ENCODE measurements around the gene CACNA1C.
A peak's percentile ranks its signal among the peaks of the same experiment; 100 is the strongest.
"Not testable (repeated sequence)": the region's sequence is repeated elsewhere in the genome, so short reads cannot be mapped to it uniquely, and the experiment has no call there.

CACNA1C gene

DNA sequence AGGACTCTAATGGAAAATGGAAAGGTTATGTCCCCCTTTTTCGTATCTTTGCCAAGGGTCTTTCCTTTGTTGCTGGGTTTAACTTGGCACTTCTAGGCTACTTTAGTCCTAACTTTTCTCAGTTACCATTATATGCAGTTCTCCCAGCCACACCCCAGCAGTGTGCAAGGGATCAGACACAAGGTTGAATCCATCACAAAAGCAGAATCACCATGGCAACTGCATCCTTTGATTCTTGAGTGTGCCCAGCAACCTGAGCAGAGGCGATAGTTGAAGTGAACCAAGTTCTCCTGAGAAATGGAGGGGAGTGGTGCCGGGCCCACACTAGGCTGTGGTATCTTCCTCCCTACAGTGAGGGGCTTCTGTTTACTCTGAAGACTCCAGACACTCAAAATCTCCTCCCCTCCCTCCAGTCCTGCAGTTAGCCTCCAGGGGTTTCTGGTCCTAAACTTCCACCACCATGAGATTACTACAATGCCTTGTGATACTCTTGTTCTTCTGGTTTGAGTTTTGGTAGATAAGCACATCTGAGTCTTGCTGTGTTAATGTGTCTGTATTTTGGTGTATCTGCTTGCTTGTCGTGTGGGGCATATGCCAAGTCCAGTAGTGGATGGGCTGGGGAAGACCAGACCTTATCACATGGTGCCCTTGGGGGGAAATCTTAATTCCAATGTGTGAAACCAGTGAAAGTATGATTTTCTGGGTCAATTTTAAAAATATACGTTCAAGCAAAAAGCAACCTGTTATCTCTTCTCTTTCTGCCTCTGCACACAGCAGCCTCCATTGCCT is 183.9 kb downstream of the CACNA1C start:
- DNase-seq, result no peak

- no peak for DNase-seq
Observed at GRCh38 chr12:2238111-2238510, 185.3 kb downstream of the CACNA1C start.

- no peak for DNase-seq
Observed at GRCh38 chr12:2239381-2239871, 186.6 kb downstream of the CACNA1C start.

DNA sequence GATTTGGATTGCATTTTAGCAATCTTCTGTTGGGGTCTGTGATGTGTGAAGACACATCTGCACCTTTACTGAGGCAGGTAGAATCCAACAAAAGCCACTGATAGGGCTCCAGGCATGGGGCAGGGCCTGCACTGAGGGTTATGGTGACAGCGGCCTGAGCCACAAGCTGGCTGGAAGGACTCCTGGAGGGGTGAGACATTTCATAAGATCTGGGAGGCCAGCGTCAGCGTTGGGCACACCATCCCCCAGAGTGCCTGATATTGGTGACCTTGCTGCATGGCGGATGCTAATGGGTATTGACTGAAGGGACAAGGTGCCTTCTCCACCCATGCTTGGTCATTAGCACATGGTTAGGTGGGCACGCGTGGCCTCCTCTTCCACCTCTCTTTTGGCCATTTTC is 187.6 kb downstream of the CACNA1C start:
- DNase-seq, result no peak

GRCh38 chr12:2240984-2241383 is 188.2 kb downstream of the CACNA1C start:
- no peak for DNase-seq

DNA sequence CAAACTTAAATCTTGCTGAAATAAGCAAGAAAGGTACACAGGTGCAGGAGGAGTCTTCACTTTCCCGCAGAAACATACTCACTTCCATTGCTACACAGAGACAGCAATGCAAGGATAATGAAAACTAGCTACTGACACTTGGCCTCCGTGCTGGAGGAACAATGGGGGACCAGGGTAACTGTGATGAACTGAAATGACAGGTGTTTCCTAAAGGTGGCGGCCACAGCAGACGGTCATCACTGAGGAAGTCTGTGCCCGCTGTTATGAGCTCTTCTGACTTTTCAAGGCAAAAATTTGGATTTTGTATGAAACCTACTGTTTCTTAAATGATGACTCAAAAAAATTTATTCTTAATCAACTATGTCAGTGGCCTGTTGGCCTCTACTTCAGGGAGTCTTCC is 189.4 kb downstream of the CACNA1C start:
- no peak for DNase-seq

- no peak for DNase-seq
Observed at GRCh38 chr12:2242816-2243215, 190.0 kb downstream of the CACNA1C start.

GRCh38 chr12:2243275-2243674 is 190.5 kb downstream of the CACNA1C start:
- no peak for DNase-seq

GRCh38 chr12:2244013-2244861 is 191.4 kb downstream of the CACNA1C start:
- peak in 1 of 2 experiments; percentile 20 for DNase-seq

GRCh38 chr12:2246358-2246757 is 193.6 kb downstream of the CACNA1C start:
- no peak for DNase-seq

GRCh38 chr12:2247120-2247519 is 194.3 kb downstream of the CACNA1C start:
- no peak for DNase-seq

DNA sequence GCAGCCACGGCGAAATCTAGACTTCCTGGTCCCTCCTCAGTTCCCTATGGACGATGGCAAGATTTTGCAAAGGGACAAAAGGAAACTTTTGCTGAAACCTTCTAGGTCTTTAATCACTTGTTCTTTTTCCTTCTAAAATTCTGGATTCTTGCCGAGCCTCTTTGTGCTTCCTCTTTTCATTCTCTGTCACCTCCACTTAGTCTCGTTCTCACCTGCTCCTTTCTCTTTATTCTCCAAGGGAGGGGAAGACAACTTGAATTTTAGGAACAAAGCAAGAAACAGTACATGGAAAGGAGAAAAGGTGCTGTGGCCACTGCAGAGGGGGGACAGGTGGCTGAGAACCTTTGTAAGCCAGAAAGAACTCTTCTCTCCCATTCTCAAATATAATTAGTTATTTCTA is 194.8 kb downstream of the CACNA1C start:
- DNase-seq, result no peak

- DNase-seq, result no peak
Observed at GRCh38 chr12:2248087-2248900, 195.5 kb downstream of the CACNA1C start.

DNA sequence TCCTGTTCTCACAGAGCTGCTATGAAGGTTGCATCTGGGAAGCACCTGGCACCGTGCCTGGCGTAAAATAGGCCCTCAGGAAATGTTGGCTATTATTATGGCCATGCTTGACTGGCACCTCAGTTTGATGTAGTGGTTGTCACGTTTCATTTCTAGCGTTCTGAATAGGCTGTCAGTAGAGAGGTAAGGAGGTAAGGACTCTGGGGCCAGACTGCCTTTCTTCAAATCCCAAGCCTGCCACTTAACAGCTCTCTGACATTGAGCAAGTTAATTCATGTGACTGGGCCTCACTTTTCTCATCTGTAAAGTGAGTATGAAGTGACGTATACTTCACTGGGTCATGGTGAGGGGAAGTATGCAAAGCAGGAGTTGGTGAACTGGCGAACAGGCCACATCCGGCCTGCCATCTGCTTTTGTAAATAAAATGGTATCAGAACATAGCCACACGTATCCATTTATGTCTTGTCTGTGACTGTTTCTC is 196.2 kb downstream of the CACNA1C start:
- peak; percentile 29 to 63 for DNase-seq

GRCh38 chr12:2250797-2251196 is 198.0 kb downstream of the CACNA1C start:
- no peak for DNase-seq

DNA sequence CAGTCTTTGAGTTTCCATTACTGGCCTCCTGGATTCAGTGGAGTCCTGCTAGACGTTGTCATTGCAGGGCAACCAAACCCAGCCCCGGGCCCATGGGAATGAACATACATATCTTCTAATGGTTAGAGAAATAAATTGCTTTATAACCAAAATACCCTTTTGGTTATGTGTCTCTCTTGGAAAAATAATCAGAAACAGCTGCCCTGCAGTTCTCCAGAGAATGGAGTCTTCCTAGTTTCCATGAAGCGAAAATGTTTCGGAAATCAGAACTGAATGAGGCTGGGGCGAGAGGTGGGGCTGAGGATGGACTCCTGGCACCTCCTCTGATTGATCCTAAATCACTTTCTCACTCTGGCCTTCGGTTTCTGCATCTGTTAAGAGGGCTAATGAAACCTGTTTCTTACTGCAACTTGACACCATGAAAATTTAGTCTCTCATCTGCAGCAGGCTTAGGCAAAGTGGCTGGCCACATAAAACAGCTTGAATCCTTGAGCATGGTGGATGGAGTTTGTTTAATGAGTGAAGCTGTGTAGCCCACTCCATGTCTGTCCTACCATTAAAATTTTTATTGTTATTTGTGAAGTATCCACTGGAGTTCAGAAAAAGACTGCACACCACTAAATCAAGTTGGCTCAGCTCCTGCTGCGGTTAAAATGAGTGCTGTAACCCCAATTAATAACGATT is 198.9 kb downstream of the CACNA1C start:
- DNase-seq, result no peak

- DNase-seq, result no peak
Observed at GRCh38 chr12:2255311-2255710, 202.5 kb downstream of the CACNA1C start.

DNA sequence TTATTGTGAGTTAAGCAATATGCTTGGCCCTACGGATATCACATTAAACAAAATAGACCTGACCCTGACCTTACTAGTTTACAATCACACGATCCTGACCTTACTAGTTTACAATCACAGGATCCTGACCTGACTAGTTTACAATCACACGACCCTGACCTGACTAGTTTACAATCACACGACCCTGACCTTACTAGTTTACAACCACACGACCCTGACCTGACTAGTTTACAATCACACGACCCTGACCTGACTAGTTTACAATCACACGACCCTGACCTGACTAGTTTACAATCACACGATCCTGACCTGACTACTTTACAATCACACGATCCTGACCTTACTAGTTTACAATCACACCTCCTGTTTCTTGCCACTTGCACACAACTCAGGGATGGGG is 202.9 kb downstream of the CACNA1C start:
- DNase-seq, result not testable (repeated sequence)

GRCh38 chr12:2256453-2256852 is 203.7 kb downstream of the CACNA1C start:
- DNase-seq, result no peak

- no peak for DNase-seq
Observed at GRCh38 chr12:2256915-2257314, 204.1 kb downstream of the CACNA1C start.

- no peak for DNase-seq
Observed at GRCh38 chr12:2258025-2258424, 205.2 kb downstream of the CACNA1C start.

- no peak for DNase-seq
Observed at GRCh38 chr12:2259369-2259768, 206.6 kb downstream of the CACNA1C start.
